DOHH2 (cell line): ENCODE results near the gene DOP1A.

Source experiments
- CTCF ChIP-seq: fragments of 200-600 bp; sonication (generic); IDR thresholded peaks from one replicate; pipeline ENCODE4 v1.5.1; 2014; ENCODE audit warnings: antibody characterized with exemption, mild to moderate bottlenecking, low read depth, low read length; ENCODE audit not compliant: poor library complexity, severe bottlenecking
- EZH2phosphoT487 ChIP-seq: fragments of 200-600 bp; sonication (generic); IDR thresholded peaks from 2 replicates; pipeline ENCODE4 v1.6.1; 2017; ENCODE audit warnings: borderline replicate concordance, mild to moderate bottlenecking, antibody characterized with exemption, low read length, moderate library complexity, mixed read lengths

DNA sequence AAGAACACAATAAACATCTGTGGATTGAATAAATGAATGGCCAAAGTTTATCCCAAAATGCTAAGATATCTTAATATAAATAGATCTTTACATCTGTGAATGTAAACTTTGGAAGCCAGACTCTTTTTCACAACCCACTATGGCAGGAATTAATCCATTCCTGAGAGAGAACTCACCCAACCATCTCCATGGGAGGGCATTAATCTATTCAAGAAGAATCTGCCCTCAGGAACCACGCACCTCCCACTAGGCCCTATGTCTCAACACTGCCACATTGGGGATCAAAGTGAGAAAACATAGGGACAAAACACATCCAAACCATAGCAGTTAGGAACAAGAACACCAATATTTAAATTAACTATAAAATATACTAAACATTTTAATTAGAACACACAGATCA is 5.2 kb upstream of the DOP1A start:
- no peak for TF ChIP-seq EZH2phosphoT487
- no peak for TF ChIP-seq CTCF
